GM12878 (cell line): ENCODE measurements around the gene MRTFA. TPM values are rescaled to one million over a fixed set of nuclear protein-coding genes. Genes with fewer than 3 reads are reported as not detected.

Experiments
- ASH2L ChIP-seq: fragments of 300-600, 200-600 bp; sonication (generic); IDR thresholded peaks from 2 replicates; pipeline ENCODE4 v1.6.1; 2017; ENCODE audit warnings: low read depth, mild to moderate bottlenecking, borderline replicate concordance
- ATF7 ChIP-seq: fragments of 450-650 bp; IDR thresholded peaks from 2 replicates; pipeline ENCODE4 v1.6.1; 2016; ENCODE audit warnings: low read depth, mild to moderate bottlenecking
- E2F8 ChIP-seq: fragments of 450-650 bp; IDR thresholded peaks from 2 replicates; pipeline ENCODE4 v1.6.1; 2018; ENCODE audit warnings: mild to moderate bottlenecking, low read depth, moderate library complexity; ENCODE audit not compliant: partially characterized antibody
- ESRRA ChIP-seq: IDR thresholded peaks from 2 replicates; pipeline ENCODE4 v1.6.1; 2012; ENCODE audit warnings: mild to moderate bottlenecking, low read length, improper control_type of control experiment
- GATAD2B ChIP-seq: fragments of 450-650 bp; conservative IDR thresholded peaks from 2 replicates; pipeline ENCODE4 v1.6.1; 2017; ENCODE audit warnings: low read depth, mild to moderate bottlenecking, moderate library complexity
- IKZF1 ChIP-seq: fragments of 450-650 bp; conservative IDR thresholded peaks from 2 replicates; pipeline ENCODE4 v1.6.1; 2017; ENCODE audit warnings: antibody characterized with exemption, mild to moderate bottlenecking
- IKZF2 ChIP-seq, 2 experiments: fragments of 450-650 bp; IDR thresholded peaks; 2 replicates each; pipeline ENCODE4 v1.6.1; 2017; ENCODE audit warnings: mild to moderate bottlenecking in 2 of 2, moderate library complexity in 2 of 2
- IRF4 ChIP-seq: IDR thresholded peaks from 2 replicates; pipeline ENCODE4 v1.6.1; 2011; ENCODE audit warnings: low read depth, low read length
- JUNB ChIP-seq: IDR thresholded peaks from 2 replicates; pipeline ENCODE4 v1.6.1; 2016; ENCODE audit warnings: antibody characterized with exemption, mild to moderate bottlenecking
- LARP7 ChIP-seq: fragments of 450-650 bp; IDR thresholded peaks from 2 replicates; pipeline ENCODE4 v1.6.1; 2017; ENCODE audit warnings: mild to moderate bottlenecking
- MXI1 ChIP-seq: fragments of 150-350 bp; IDR thresholded peaks from 2 replicates; pipeline ENCODE4 v1.6.1; 2011; ENCODE audit warnings: low read depth, mild to moderate bottlenecking, inconsistent platforms, low read length, improper control_type of control experiment
- NFIC ChIP-seq: IDR thresholded peaks from 2 replicates; pipeline ENCODE4 v1.6.1; 2012; ENCODE audit warnings: low read depth, mild to moderate bottlenecking, inconsistent platforms, low read length, moderate library complexity
- RFX5 ChIP-seq: IDR thresholded peaks from 2 replicates; pipeline ENCODE4 v1.6.1; 2011; ENCODE audit warnings: low read depth, low read length, improper control_type of control experiment
- SMAD5 ChIP-seq: IDR thresholded peaks from 2 replicates; pipeline ENCODE4 v1.6.1; 2016; ENCODE audit warnings: antibody characterized with exemption, low read depth
- SPI1 ChIP-seq: IDR thresholded peaks from 2 replicates; pipeline ENCODE4 v1.6.1; 2011; ENCODE audit warnings: low read depth, mild to moderate bottlenecking, low read length, moderate library complexity, borderline replicate concordance; ENCODE audit not compliant: insufficient read depth
- STAT3 ChIP-seq: IDR thresholded peaks from 2 replicates; pipeline ENCODE4 v1.6.1; 2011; ENCODE audit warnings: low read depth, low read length, improper control_type of control experiment
- TCF12 ChIP-seq: IDR thresholded peaks from 2 replicates; pipeline ENCODE4 v1.6.1; 2011; ENCODE audit warnings: low read depth, mild to moderate bottlenecking, low read length
- TCF7 ChIP-seq: IDR thresholded peaks from 2 replicates; pipeline ENCODE4 v1.6.1; 2014; ENCODE audit warnings: antibody characterized with exemption, borderline replicate concordance
- USF1 ChIP-seq: IDR thresholded peaks from 2 replicates; pipeline ENCODE4 v1.6.1; 2011; ENCODE audit warnings: borderline replicate concordance, low read depth, mild to moderate bottlenecking, moderate library complexity, mixed read lengths, low read length; ENCODE audit not compliant: insufficient read depth; ENCODE audit errors: extremely low read length
- USF2 ChIP-seq: IDR thresholded peaks from 2 replicates; pipeline ENCODE4 v1.6.1; 2011; ENCODE audit warnings: low read depth, low read length, improper control_type of control experiment, borderline replicate concordance
- ZNF207 ChIP-seq: fragments of 450-650 bp; IDR thresholded peaks from 2 replicates; pipeline ENCODE4 v1.6.1; 2014; ENCODE audit warnings: antibody characterized with exemption, mild to moderate bottlenecking, borderline replicate concordance
- ZNF592 ChIP-seq: fragments of 450-650 bp; IDR thresholded peaks from 2 replicates; pipeline ENCODE4 v1.6.1; 2017; ENCODE audit warnings: mild to moderate bottlenecking, moderate library complexity
- polyA plus RNA-seq, 11 experiments: library from polyadenylated mRNA; depleted of rRNA in 4 of 11; unstranded in 6 of 11; stranded (reverse) in 5 of 11; fragments of >200 nt; fragmentation: Nextera tagmentation in 4 of 11; fragmentation: Illumina TruSeq in 1 of 11; extraction: Ambion mirVana in 4 of 11; extraction: Trizol in 1 of 11; gene quantifications; 1 replicate in 1 of 11; 2 replicates in 10 of 11; pipeline versions ENCODE4 v1.2.1 to v1.2.3, GENCODE V29; 2011 to 2016; ENCODE audit warnings: inconsistent platforms in 2 of 11, missing spikeins in 2 of 11, low read depth in 1 of 11
- total RNA-seq, 4 experiments: library from RNA; depleted of rRNA in 3 of 4; stranded (reverse); fragments of >200 nt in 3 of 4; fragmentation: Illumina TruSeq in 1 of 4; extraction: Trizol in 1 of 4; gene quantifications; 2 replicates each; pipeline versions ENCODE4 v1.2.1 to v1.2.3, GENCODE V29; 2013 to 2021

The MRTFA gene
- total and polyA plus RNA-seq, 10 of the 15 experiments (the other 5 are each of a cell fraction or from before 2014, with no cell fraction given): 2.0 to 63.9 (median 17.9) TPM

- no peak for TF ChIP-seq MXI1
- no peak for TF ChIP-seq E2F8
- no peak for TF ChIP-seq SMAD5
- no peak for TF ChIP-seq LARP7
- no peak; the same call in 1 of the 2 replicates for TF ChIP-seq JUNB
- no peak for TF ChIP-seq TCF12
- peak; percentile 83 for TF ChIP-seq IKZF1
- TF ChIP-seq ATF7: no peak
- no peak for TF ChIP-seq ASH2L
- no peak for TF ChIP-seq USF2
- TF ChIP-seq STAT3: no peak; the same call in 1 of the 2 replicates
- peak; percentile 82 to 83 for TF ChIP-seq IKZF2 (IDR thresholded peaks at IDR 0.05)
- TF ChIP-seq SPI1: no peak
- no peak for TF ChIP-seq USF1
- no peak for TF ChIP-seq ESRRA
- TF ChIP-seq NFIC: peak; percentile 69
- no peak for TF ChIP-seq RFX5
- no peak for TF ChIP-seq IRF4
- peak; percentile 14; the same call in 1 of the 2 replicates for TF ChIP-seq TCF7
- no peak for TF ChIP-seq ZNF592
- no peak for TF ChIP-seq ZNF207
- no peak for TF ChIP-seq GATAD2B
Observed at GRCh38 chr22:40592352-40593113, 44.0 kb downstream of the MRTFA start (continued).
